Spleen (tissue), 11 donors: Measurements from ENCODE around the gene HELZ2. TPM values are rescaled to one million over a fixed set of nuclear protein-coding genes. Genes with fewer than 3 reads are reported as not detected.
A peak's percentile ranks its signal among the peaks of the same experiment; 100 is the strongest.

Source experiments
- DNase-seq: peaks from one replicate; pipeline ENCODE4 v3.0.0-alpha.2; 2020
- H3K27ac ChIP-seq, 8 donors: fragments of 200-600 bp; sonication (generic) in 7 of 8; 1 replicate in 4 of 8; 2 replicates in 4 of 8; pipeline versions ENCODE4 v1.5.0 to v1.8.0; 2016 to 2021; ENCODE audit warnings: inconsistent platforms in 4 of 8, mild to moderate bottlenecking in 4 of 8, moderate library complexity in 1 of 8
- H3K27me3 ChIP-seq, 7 donors: fragments of 200-600 bp; sonication (generic) in 6 of 7; replicated peaks in 1 of 7; 1 replicate in 4 of 7; 2 replicates in 3 of 7; pipeline versions ENCODE4 v1.5.0 to v1.8.0; 2016 to 2021; ENCODE audit warnings: inconsistent platforms in 3 of 7, mild to moderate bottlenecking in 1 of 7
- H3K36me3 ChIP-seq, 6 donors: fragments of 200-600 bp; sonication (generic) in 5 of 6; 1 replicate in 4 of 6; 2 replicates in 2 of 6; pipeline versions ENCODE4 v1.5.0 to v1.8.0; 2016 to 2021; ENCODE audit warnings: inconsistent platforms in 2 of 6
- H3K4me1 ChIP-seq, 6 donors: fragments of 200-600 bp; sonication (generic) in 5 of 6; 1 replicate in 3 of 6; 2 replicates in 3 of 6; pipeline versions ENCODE4 v1.5.0 to v1.8.0; 2016 to 2021; ENCODE audit warnings: inconsistent platforms in 3 of 6
- H3K4me3 ChIP-seq, 8 donors: fragments of 200-600 bp; sonication (generic) in 7 of 8; 1 replicate in 4 of 8; 2 replicates in 4 of 8; pipeline versions ENCODE4 v1.5.0 to v1.8.0; 2016 to 2021; ENCODE audit warnings: inconsistent platforms in 4 of 8, mild to moderate bottlenecking in 4 of 8, moderate library complexity in 2 of 8
- H3K9me3 ChIP-seq, 8 donors: fragments of 200-600 bp; sonication (generic) in 7 of 8; 1 replicate in 4 of 8; 2 replicates in 4 of 8; pipeline versions ENCODE4 v1.5.0 to v1.8.0; 2016 to 2021; ENCODE audit warnings: inconsistent platforms in 4 of 8
- POLR2A ChIP-seq, 3 donors: fragments of 450-650 bp; IDR thresholded peaks; one replicate each; pipeline ENCODE4 v1.5.1; 2017; ENCODE audit warnings: antibody characterized with exemption in 3 of 3, mild to moderate bottlenecking in 1 of 3
- POLR2AphosphoS5 ChIP-seq, 3 donors: sonication (generic); formaldehyde crosslinking; IDR thresholded peaks; one replicate each; pipeline ENCODE4 v1.5.1; 2017; ENCODE audit warnings: antibody characterized with exemption in 3 of 3
- WGBS, 5 donors: extraction: QIAGEN DNeasy Blood & Tissue Kit in 3 of 5; methylation state at CpG; one replicate each; pipeline versions ENCODE4 v1.1.5 to v1.1.7; 2013 to 2018; 5-methylcytosine and 5-hydroxymethylcytosine counted together
- intact Hi-C: fragments of 100-400 bp; cut with DNase I; formaldehyde crosslinking; loops from one replicate; pipeline ENCODE4 v1.15.0; 2023; ENCODE audit warnings: low total_unique reads
- polyA plus RNA-seq, 3 donors: library from polyadenylated mRNA; stranded (reverse); fragments of 200-250 nt; gene quantifications; one replicate each; pipeline ENCODE4 v1.2.1, GENCODE V29; 2013
- total RNA-seq, 7 donors: library from RNA; depleted of rRNA in 3 of 7; stranded (reverse); fragments of >200 nt in 3 of 7; fragmentation: NEBNext Ultra II Directional in 4 of 7; extraction: Animal tissue kit (Norgen Biotek cat#: 25700) in 4 of 7; gene quantifications; one replicate each; pipeline versions ENCODE4 v1.1.0 to v1.2.1, GENCODE V29; 2016 to 2021
- TF ChIP-seq, protein P1 (sequence below), 11 experiments: fragments of 200-600 bp in 7 of 11; fragments of 450-650 bp in 4 of 11; sonication (generic) in 4 of 11; IDR thresholded peaks in 8 of 11; conservative IDR thresholded peaks in 3 of 11; 1 replicate in 7 of 11; 2 replicates in 4 of 11; pipeline versions ENCODE4 v1.4.0 to v1.8.0; 2016 to 2021; ENCODE audit warnings: antibody characterized with exemption in 11 of 11, inconsistent platforms in 4 of 11, mild to moderate bottlenecking in 1 of 11
- donor health status: healthy with polysubstance abuse.
- donor health status: DM: no; HTN: no; CAD: no; lungs with moderate emphysema.
- donor health status: DM: no; HTN: no; CAD: no.
- donor health status: Bipolar disorder and iron deficiency.
- donor health status: healthy.
- donor health status: DM: no; HTN: no; CAD: no.
- donor health status: DM: yes; HTN: yes; CAD: no.

HELZ2 gene
- total and polyA plus RNA-seq, 10 donors, result 4.3 to 120 (median 62.6) TPM

DNA sequence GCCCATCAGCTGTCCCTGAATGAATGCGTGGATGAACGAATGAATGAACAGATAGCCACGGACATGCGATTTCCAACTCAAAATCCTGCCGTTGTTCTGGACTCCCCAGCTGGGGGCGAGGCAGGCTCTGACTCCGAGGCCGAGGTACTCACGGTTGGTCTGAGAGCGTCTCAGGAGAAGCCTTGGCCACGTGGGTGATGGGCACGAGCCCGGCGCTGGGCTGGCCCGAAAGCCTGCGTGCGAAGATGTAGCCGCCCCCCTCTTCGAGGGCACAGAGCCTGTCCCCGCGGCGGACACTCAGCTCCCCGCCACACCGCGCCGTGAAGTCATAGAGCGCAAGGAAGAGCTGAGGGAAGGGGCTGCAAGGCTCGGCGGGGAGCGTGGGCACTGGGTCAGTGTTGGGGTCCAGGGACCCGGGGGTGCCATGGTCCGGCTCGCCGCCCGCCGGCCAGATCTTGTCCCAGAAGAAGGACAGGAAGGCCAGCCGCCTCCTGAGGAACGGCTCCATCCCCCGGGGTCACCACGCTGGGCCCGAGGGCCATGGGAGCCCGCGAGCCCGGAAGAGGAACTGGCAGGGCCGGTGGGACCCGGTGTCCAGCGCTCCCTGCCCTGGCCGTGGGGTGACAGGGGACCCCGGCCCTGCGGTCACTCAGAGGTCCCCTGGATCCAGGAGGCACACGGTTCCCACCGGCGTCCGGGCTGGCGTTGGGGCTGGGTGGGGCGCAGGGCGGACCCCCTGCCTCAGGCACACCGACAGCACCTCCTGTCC is 26.9 kb downstream of the HELZ2 start:
- intact Hi-C loops, result no loop called here

DNA sequence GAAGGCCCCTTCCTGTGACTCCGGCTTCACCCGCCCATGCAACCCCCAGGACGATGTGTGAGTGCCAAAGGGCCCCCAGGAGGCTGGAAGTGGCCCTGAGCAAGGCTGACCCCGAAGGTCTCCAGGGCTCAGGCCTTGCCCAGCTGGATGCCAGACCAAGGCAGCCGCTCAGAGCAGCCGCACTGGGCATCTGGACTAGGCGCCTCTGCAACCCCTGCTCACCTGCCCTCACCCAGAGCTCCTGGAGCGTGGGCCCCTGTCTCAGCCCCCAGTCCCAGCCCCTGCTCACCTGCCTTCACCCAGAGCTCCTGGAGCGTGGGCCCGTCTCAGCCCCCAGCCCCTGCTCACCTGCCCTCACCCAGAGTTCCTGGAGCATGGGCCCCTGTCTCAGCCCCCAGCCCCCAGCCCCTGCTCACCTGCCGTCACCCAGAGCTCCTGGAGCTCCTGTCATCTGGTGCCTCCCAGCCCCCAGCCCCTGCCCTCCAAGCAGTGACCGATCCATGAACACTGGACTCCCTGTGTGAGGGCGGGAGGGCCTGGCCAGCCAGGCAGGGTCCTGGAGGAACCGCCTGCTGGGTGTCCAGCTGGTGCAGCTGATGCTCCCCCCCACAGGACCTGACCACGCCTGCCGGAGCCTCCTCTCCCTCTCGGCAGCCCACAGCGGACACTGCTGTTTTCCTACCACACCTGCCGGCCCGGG is 27.6 kb downstream of the HELZ2 start:
- TF ChIP-seq POLR2AphosphoS5 (IDR thresholded peaks at IDR 0.05) (no peak), POLR2A (IDR thresholded peaks at IDR 0.05) (no peak)
- TF ChIP-seq, protein P1, sequence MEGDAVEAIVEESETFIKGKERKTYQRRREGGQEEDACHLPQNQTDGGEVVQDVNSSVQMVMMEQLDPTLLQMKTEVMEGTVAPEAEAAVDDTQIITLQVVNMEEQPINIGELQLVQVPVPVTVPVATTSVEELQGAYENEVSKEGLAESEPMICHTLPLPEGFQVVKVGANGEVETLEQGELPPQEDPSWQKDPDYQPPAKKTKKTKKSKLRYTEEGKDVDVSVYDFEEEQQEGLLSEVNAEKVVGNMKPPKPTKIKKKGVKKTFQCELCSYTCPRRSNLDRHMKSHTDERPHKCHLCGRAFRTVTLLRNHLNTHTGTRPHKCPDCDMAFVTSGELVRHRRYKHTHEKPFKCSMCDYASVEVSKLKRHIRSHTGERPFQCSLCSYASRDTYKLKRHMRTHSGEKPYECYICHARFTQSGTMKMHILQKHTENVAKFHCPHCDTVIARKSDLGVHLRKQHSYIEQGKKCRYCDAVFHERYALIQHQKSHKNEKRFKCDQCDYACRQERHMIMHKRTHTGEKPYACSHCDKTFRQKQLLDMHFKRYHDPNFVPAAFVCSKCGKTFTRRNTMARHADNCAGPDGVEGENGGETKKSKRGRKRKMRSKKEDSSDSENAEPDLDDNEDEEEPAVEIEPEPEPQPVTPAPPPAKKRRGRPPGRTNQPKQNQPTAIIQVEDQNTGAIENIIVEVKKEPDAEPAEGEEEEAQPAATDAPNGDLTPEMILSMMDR (IDR thresholded peaks at IDR 0.05 in 8 of 11, conservative IDR thresholded peaks at IDR 0.05 in 3 of 11), result no peak
- WGBS, 5 donors, result 81 to 86% (median 86%) methylated on average over 15 to 20 of the region's 20 CpGs
- Histone ChIP-seq H3K4me3 (no peak overlapping the region), H3K36me3 (no peaks in the 10 kb centered on the region), H3K9me3 (no peaks in the 10 kb centered on the region), H3K4me1 (peaks cover 5 to 81% (median 51%) of the 10 kb centered on the region in 6 donors), H3K27ac (no peak overlapping the region), H3K27me3 (peaks cover 0 to 42% (median 4%) of the 10 kb centered on the region in 7 donors)
- no peak for DNase-seq
- intact Hi-C loops, result no loop called here

More for the DNA sequence above, 26.9 kb downstream of the HELZ2 start:
- DNase-seq, result no peak
- Histone ChIP-seq H3K9me3 (no peaks in the 10 kb centered on the region), H3K36me3 (no peaks in the 10 kb centered on the region), H3K4me1 (peaks cover 5 to 78% (median 47%) of the 10 kb centered on the region in 6 donors), H3K27me3 (peaks cover 0 to 42% (median 4%) of the 10 kb centered on the region in 7 donors), H3K27ac (no peak overlapping the region), H3K4me3 (peak overlapping the region in 1 of 8 donors; percentile 3)
- 51 to 64% (median 56%) methylated on average over 43 to 58 of the region's 58 CpGs for WGBS, 5 donors
- TF ChIP-seq, protein P1 (IDR thresholded peaks at IDR 0.05 in 8 of 11, conservative IDR thresholded peaks at IDR 0.05 in 3 of 11), result no peak
- TF ChIP-seq POLR2A (IDR thresholded peaks at IDR 0.05), result no peak
- TF ChIP-seq POLR2AphosphoS5 (IDR thresholded peaks at IDR 0.05), result no peak

DNA sequence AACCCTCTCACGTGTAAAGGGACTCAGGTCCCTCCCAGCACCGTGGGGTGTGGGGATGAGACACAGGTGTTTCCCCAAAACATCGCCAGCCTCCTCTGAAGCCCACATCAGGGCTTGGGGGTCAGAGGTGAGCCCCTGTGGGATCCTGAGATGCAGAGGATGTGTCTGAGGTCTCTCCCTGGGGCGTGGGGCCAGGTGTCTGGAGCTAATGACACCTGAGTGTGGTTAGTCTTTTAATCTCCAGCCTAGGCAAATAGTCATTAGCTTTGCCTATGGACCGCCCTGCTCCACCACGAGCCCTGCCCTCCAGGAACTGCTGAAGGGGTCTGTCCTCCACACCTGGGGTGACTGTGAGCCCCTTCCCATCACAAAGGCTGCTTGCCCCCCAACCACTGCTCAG is 28.2 kb downstream of the HELZ2 start:
- no peaks in the 10 kb centered on the region for H3K9me3 ChIP-seq
- peaks cover 5 to 82% (median 56%) of the 10 kb centered on the region in 6 donors for H3K4me1 ChIP-seq
- DNase-seq, result no peak
- intact Hi-C loops, result no loop called here
- H3K4me3 ChIP-seq, result no peak overlapping the region
- 31 to 51% (median 46%) methylated on average over 3 to 6 of the region's 6 CpGs for WGBS, 5 donors
- peaks cover 0 to 42% (median 4%) of the 10 kb centered on the region in 7 donors for H3K27me3 ChIP-seq
- TF ChIP-seq, protein P1 (IDR thresholded peaks at IDR 0.05 in 8 of 11, conservative IDR thresholded peaks at IDR 0.05 in 3 of 11), result no peak
- TF ChIP-seq POLR2AphosphoS5 (IDR thresholded peaks at IDR 0.05) (no peak), POLR2A (IDR thresholded peaks at IDR 0.05) (no peak)
- H3K27ac ChIP-seq, result no peak overlapping the region
- H3K36me3 ChIP-seq, result no peaks in the 10 kb centered on the region
